GM20000 (cell line): ENCODE measurements around the gene LGALS3.

Experiments used
- DNase-seq: peaks from one replicate; pipeline ENCODE4 v3.0.0; 2012; ENCODE audit warnings: low spot score
- CTCF ChIP-seq: IDR thresholded peaks from 2 replicates; pipeline ENCODE4 v1.5.1; 2012; ENCODE audit warnings: mild to moderate bottlenecking, control low read depth; ENCODE audit errors: extremely low read depth, missing control alignments

The LGALS3 gene

GRCh38 chr14:55160989-55161388 is 31.9 kb downstream of the LGALS3 start:
- peak; percentile 22 for DNase-seq
- no peak for TF ChIP-seq CTCF

GRCh38 chr14:55170526-55170925 is 41.5 kb downstream of the LGALS3 start:
- DNase-seq = no peak
- TF ChIP-seq CTCF = no peak

- no peak for TF ChIP-seq CTCF
- DNase-seq = no peak
Measured at GRCh38 chr14:55180006-55180405, 51.0 kb downstream of the LGALS3 start.

GRCh38 chr14:55180434-55180833 is 51.4 kb downstream of the LGALS3 start:
- DNase-seq = peak; percentile 40
- no peak for TF ChIP-seq CTCF

GRCh38 chr14:55188686-55189295 is 59.7 kb downstream of the LGALS3 start:
- no peak for TF ChIP-seq CTCF
- DNase-seq = no peak

GRCh38 chr14:55190906-55191202 is 61.8 kb downstream of the LGALS3 start:
- TF ChIP-seq CTCF = no peak
- DNase-seq = no peak

GRCh38 chr14:55191203-55192053 is 62.4 kb downstream of the LGALS3 start, which contains the start of gene DLGAP5:
TSS of gene DLGAP5 (minus strand) at chr14:55191585. CDS start at chr14:55189179, 2,406 bp downstream.
- no peak for TF ChIP-seq CTCF
- DNase-seq = peak; percentile 92
